ENCODE data around the gene MBD5.

GRCh38 chr2:148555622-148556294 is 534.9 kb downstream of the MBD5 start:
- TF ChIP-seq CTCF (IDR thresholded peaks at IDR 0.05; ENCODE audit: borderline replicate concordance, extremely low read depth, low read length, poor library complexity, severe bottlenecking) (no peak), EZH2 (IDR thresholded peaks at IDR 0.05; ENCODE audit: borderline replicate concordance, low read depth, low read length, severe bottlenecking) (no peak)
